Right cardiac atrium (tissue), 5 donors: ENCODE data around the gene MFSD12. TPM values are rescaled to one million over a fixed set of nuclear protein-coding genes. Genes with fewer than 3 reads are reported as not detected.

Experiments
- ATAC-seq, 2 donors: fragments of 200-7000 bp; cut with Tn5 transposase; one replicate each; pipeline versions ENCODE4 v1.8.0 to v1.9.1; 2020; ENCODE audit warnings: moderate library complexity in 2 of 2, mild to moderate bottlenecking in 1 of 2
- DNase-seq, 3 donors: peaks; one replicate each; pipeline ENCODE4 v3.0.0-alpha.2; 2020
- H3K27ac ChIP-seq: one replicate; pipeline ENCODE4 v1.5.1; 2013; ENCODE audit warnings: mild to moderate bottlenecking, low read length, control low read depth, moderate library complexity
- H3K27me3 ChIP-seq: one replicate; pipeline ENCODE4 v1.6.1; 2013; ENCODE audit not compliant: control insufficient read depth, insufficient read depth
- H3K4me1 ChIP-seq: one replicate; pipeline ENCODE4 v1.6.1; 2013; ENCODE audit warnings: low read length; ENCODE audit not compliant: control insufficient read depth, insufficient read depth
- H3K4me3 ChIP-seq: one replicate; pipeline ENCODE4 v1.5.1; 2013; ENCODE audit warnings: low read length, control low read depth
- H3K9me3 ChIP-seq: one replicate; pipeline ENCODE4 v1.6.1; 2013; ENCODE audit warnings: low read length; ENCODE audit not compliant: control insufficient read depth
- WGBS: extraction: QIAGEN DNeasy Blood & Tissue Kit; methylation state at CpG from one replicate; pipeline ENCODE4 v1.1.7; 2013; 5-methylcytosine and 5-hydroxymethylcytosine counted together
- intact Hi-C, 4 donors: fragments of 100-400 bp; cut with DNase I; formaldehyde crosslinking; loops; one replicate each; pipeline versions ENCODE4 v1.11.0 to v1.14.0; 2022 to 2023
- polyA plus RNA-seq: library from polyadenylated mRNA; stranded (reverse); fragments of 200-250 nt; gene quantifications from one replicate; pipeline ENCODE4 v1.2.3, GENCODE V29; 2013
- total RNA-seq, 4 donors: library from RNA; stranded (reverse); fragmentation: NEBNext Ultra II Directional; extraction: Animal tissue kit (Norgen Biotek cat#: 25700); gene quantifications; one replicate each; pipeline ENCODE4 v1.2.1, GENCODE V29; 2021
- donor health status: healthy with polysubstance abuse.
- donor health status: DM: no; HTN: yes; CAD: no.
- donor health status: DM: no; HTN: no; CAD: no.
- donor health status: DM: no; HTN: yes; CAD: no; lungs with severe emphysema.
- donor health status: DM: yes; HTN: yes; CAD: no.

MFSD12 gene
- total and polyA plus RNA-seq, 5 donors = 20.6 to 31.7 (median 29.4) TPM

DNA sequence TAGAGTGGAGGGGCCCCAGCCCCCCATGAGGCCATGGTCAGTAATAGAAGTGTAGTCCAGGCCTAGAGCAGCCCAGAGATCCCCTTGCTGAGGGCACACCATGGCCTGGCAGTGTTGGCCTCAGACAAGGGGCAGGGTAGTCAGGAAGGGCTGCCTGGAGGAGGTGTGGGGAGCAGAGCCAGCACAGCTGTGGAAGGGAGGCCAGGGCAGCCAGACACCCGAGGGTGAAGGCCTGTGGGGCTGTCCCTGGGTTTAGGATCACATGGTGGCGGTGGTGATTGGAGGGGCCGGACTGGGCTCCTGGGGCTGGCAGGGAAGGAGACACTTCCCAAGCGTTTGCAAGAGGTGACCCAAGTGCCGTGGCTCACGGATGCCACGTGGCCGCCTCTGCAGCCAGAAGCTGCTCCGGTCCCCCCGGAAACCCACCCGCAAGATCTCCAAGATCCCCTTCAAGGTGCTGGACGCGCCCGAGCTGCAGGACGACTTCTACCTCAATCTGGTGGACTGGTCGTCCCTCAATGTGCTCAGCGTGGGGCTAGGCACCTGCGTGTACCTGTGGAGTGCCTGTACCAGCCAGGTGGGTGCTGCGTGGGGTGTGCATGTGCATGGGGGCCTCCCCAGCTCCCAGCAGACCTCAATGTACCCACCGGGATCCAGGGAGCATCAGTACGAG, 30.0 kb downstream of the MFSD12 start:
- Histone ChIP-seq H3K4me3 (no peak overlapping the region), H3K27ac (no peak overlapping the region), H3K9me3 (no peaks in the 10 kb centered on the region), H3K4me1 (no peaks in the 10 kb centered on the region), H3K27me3 (no peaks in the 10 kb centered on the region)
- intact Hi-C loops = no loop called here
- DNase-seq (peak in 1 of 3 donors; percentile 45), ATAC-seq (no peak)
- 97% methylated on average over 21 of the region's 21 CpGs for WGBS

DNA sequence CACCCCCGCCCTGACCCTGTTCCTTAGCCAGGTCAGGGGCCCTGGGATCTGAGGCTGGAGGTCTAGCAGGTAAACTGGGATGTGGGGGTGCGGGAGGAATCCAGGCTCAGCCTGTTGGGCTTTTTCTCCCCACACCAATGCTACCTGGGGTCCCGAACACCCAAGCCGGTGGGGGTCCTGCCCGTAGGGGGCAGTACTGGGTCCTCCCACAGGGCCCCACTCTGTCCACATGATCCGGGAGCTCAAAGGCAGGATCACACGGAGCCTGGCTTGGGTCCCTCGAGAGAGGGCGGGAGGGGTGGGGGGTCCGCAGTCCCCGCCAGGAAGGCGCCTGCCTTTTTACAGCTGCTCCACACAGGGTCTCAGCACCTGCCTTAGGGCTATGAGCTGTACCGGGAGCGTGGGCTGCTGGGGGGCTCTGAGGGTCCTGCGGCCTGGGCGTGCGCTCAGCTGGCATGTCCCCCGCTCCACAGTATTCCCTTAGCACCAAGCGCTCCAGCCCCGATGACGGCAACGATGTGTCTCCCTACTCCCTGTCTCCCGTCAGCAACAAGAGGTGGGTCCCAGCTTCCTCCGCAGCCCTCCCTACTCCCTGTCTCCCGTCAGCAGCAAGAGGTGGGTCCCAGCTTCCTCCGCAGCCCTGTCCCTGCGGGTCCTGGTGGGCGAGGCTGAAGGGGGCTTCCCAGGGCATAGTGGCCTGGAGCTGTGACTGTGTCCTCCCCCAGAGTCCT, 30.7 kb downstream of the MFSD12 start:
- WGBS = 94% methylated on average over 28 of the region's 28 CpGs
- no peak overlapping the region for H3K27ac ChIP-seq
- no peaks in the 10 kb centered on the region for H3K4me1 ChIP-seq
- no peak overlapping the region for H3K4me3 ChIP-seq
- no peaks in the 10 kb centered on the region for H3K27me3 ChIP-seq
- ATAC-seq = no peak
- H3K9me3 ChIP-seq = no peaks in the 10 kb centered on the region
- intact Hi-C loops = no loop called here
- DNase-seq = peak in 1 of 3 donors; percentile 40

DNA sequence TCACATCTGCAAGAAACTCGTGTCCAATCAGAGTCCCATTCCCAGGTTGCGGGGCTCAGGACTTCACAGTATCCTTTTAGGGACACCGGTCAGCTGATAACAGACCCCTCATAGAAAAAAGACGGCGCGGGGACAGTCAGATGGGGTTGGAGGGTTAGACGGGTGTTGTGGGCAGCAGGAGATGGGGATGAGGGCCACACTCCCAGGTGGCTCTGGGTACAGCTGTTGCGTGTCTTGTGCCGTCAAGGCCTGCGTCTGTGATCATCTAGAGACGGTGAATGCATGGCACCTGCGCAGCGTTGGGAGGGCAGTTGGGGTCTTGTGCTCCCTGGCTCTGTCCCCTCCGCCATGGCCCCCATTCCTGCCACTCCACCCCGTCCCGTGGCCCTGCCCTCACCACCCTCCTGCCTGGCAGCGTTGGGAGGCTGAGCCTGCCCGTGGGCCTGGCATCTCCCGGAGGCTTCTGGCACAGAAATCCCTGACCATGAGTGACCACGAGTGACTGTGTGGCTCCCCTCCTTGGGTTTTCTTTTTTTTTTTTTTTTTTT, 32.4 kb downstream of the MFSD12 start:
- Histone ChIP-seq H3K4me1 (no peaks in the 10 kb centered on the region), H3K27me3 (no peaks in the 10 kb centered on the region), H3K4me3 (no peak overlapping the region), H3K9me3 (no peaks in the 10 kb centered on the region), H3K27ac (no peak overlapping the region)
- intact Hi-C loops = no loop called here
- DNase-seq (no peak), ATAC-seq (no peak)
- 92% methylated on average over 20 of the region's 20 CpGs for WGBS

DNA sequence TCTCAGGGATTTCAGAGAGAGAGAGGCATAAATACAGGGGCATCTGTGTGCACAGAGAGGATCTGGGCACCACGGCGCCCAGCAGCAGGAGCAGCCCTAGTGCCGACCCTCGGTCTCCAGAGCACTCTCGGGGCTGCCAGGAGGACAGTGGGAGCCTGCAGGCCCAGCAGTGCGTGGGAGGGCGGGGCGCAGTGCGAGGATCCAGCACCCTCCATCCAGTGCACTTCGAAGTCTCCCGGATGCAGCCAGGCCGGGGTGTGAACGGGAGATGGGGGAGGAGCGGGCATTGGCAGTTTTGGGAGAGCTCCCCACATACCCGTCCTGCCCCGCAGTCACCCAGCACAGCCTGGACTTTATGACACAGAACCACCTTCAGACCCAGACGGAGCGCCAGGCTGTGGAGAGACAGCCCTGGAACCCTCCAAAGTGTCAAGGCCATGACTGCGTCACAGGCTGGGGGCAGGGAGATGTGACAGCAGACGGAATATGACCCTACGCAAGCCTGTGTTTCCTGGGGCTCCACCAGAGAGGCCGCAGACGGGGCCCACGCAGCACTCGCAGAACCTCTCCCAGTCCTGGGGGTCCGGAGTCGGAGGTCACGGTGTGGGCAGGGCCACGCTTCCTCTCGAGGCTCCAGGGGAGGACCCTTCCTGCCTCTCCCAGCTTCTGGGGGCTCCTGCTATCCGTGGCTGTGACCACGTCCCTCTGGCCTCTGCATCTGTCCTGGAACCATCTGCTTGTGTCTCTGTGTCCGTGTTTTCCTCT, 33.1 kb downstream of the MFSD12 start:
- H3K9me3 ChIP-seq = no peaks in the 10 kb centered on the region
- no peaks in the 10 kb centered on the region for H3K27me3 ChIP-seq
- WGBS = 93% methylated on average over 33 of the region's 33 CpGs
- no peak overlapping the region for H3K4me3 ChIP-seq
- H3K27ac ChIP-seq = no peak overlapping the region
- no peaks in the 10 kb centered on the region for H3K4me1 ChIP-seq
- intact Hi-C loops = no loop called here
- DNase-seq (peak in 1 of 3 donors; percentile 25), ATAC-seq (no peak)

DNA sequence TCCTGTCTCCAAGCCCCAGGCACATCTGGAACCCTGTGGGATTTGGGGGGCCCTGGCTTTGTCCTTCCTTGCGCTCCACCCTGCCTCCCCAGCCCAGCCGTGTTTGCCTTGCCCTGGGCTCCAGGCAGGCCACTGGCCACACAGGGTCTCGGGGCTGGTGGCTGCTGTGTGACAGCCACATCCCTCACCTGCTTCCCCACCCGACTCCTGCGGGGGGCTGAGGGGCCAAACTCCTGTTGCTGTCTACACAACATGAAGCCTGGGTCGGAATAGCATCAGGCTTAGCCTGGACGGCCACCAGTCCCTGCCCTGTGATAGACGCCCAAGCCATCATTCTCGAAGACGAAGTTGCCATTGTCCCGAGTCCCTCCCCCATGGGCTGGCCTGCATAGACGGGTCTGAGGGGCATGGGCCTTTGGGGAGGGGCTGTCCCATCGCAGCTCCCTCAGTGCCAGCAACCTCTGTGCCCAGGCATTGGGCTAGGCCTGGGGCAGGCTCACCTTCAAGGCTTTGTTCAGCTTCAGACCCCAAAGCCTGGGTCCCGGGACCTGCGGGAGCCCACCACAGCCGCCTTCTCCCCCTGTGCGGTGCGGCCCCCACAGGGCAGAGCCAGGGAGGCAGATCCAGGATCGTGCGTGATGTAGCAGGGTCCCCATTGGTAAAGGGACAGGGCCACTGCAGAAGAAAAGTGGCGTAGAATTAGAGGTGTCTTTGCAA, 33.9 kb downstream of the MFSD12 start:
- Histone ChIP-seq H3K4me3 (no peak overlapping the region), H3K9me3 (no peaks in the 10 kb centered on the region), H3K4me1 (no peaks in the 10 kb centered on the region), H3K27ac (no peak overlapping the region), H3K27me3 (no peaks in the 10 kb centered on the region)
- DNase-seq = no peak
- WGBS = 91% methylated on average over 21 of the region's 21 CpGs
- intact Hi-C loops = no loop called here
- ATAC-seq = no peak

DNA sequence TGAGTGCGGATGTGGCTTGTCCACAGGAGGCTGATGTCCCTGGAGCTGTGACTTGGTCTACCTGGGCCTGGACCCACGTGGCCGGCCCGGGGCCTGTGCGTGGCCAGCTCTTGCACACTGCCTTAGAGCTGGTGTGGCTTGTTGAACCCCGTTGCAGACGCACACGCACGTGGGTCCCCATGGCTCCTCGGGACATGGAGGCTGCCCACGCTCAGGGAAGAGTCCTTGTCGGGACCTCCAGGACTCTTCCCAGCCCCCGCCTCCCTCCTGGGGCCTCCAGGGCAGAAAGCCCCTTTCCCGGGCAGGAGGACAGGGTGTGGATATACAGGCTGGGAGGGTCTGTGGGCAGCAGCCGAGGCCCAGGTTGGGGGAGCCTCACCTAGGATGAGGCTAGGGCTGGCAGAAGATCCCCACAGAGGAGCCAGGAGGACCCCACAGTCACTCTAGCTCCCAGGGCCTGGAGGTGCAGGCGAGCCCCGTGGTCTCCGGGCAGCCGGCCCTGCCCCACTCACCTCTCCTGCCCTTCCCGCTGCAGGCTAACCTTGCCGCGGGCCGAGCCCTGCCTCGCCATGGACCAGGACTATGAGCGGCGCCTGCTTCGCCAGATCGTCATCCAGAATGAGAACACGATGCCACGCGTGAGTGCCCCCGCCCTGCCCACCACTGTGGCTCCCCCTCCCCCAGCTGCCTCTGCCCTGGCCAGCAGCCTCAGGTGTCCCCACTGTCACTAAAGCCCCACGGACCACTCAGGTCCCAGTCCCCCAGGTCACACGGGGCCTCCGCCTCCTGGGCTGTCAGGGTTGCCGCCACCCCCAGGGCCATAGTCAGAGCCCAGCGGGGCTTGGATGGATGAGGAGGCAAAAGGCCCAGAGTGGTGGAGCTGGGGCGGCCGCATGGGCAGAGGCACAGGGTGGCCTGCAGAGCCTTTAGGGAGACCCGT, 34.7 kb downstream of the MFSD12 start:
- Histone ChIP-seq H3K4me3 (no peak overlapping the region), H3K27ac (no peak overlapping the region), H3K4me1 (no peaks in the 10 kb centered on the region), H3K27me3 (no peaks in the 10 kb centered on the region), H3K9me3 (no peaks in the 10 kb centered on the region)
- DNase-seq (peak in 1 of 3 donors; percentile 65), ATAC-seq (no peak)
- intact Hi-C loops = no loop called here
- WGBS = 92% methylated on average over 40 of the region's 40 CpGs

DNA sequence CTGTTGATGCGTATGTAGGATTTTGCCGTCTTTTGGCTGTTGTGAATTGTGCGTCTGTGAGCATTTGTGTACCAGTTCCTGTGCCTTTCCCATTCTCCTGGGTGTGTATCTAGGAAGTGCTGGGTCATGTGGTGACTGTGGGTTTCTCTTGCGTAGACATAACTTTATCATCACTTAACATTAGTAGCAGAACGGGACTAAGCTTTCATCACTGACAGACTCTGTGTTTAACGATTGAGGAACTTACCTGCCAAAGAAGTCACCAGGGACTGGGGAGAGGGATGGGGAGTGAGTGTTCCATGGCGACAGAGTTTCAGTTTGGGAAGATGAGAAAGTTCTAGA, 36.3 kb downstream of the MFSD12 start:
- H3K27me3 ChIP-seq = no peaks in the 10 kb centered on the region
- H3K4me1 ChIP-seq = no peaks in the 10 kb centered on the region
- intact Hi-C loops = no loop called here
- H3K27ac ChIP-seq = no peak overlapping the region
- no peak for DNase-seq
- no peak overlapping the region for H3K4me3 ChIP-seq
- no peaks in the 10 kb centered on the region for H3K9me3 ChIP-seq
- 82% methylated on average over 7 of the region's 7 CpGs for WGBS
- no peak for ATAC-seq

DNA sequence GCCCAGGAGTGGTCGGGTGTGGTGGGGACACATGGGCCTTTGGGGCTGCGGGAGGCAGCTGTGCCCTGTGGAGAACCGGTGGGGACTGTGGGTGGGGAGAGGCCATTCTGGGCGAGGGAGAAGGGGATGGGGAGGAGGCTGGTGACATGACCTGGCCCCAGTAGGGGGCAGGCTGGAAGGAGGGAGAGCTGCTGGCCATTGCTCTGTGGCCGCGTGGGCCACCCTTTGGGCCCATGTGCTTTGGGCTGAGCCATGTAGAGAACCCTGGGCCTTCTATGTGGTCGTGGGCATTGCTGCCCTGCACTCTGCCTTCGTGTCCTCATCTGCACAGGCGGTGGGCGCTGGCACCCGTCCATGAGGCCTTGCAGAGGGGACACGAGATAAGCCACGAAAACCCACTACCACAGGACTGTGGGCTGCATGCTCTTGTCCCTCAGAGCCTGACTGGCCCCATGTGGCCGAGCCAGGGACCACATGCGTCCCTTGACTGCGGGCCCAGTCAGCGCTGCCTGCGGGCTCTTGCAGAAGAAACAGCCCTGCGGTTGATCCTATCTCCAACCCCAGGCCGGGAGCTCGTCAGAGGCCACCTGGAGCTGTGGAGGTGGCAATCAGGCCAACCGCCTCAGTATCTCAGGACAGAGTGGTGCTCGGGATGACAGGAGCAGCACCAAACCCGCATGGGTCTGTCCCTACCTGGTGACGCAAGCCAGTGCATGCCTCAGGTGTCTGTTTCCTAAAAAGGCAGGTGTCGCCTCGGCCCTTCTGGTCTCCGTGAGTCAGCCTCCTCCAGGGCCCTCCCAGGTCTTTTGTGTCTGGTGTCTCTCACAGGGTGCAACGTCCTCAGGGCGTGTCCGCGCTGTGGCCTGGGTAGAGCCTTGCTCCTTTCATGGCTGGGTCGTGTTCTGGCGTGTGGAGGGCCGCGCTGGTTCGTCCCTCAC, 37.0 kb downstream of the MFSD12 start:
- intact Hi-C loops = no loop called here
- DNase-seq (peak in 1 of 3 donors; percentile 57), ATAC-seq (no peak)
- 79% methylated on average over 37 of the region's 37 CpGs for WGBS
- Histone ChIP-seq H3K27ac (no peak overlapping the region), H3K27me3 (no peaks in the 10 kb centered on the region), H3K9me3 (no peaks in the 10 kb centered on the region), H3K4me1 (no peaks in the 10 kb centered on the region), H3K4me3 (no peak overlapping the region)

DNA sequence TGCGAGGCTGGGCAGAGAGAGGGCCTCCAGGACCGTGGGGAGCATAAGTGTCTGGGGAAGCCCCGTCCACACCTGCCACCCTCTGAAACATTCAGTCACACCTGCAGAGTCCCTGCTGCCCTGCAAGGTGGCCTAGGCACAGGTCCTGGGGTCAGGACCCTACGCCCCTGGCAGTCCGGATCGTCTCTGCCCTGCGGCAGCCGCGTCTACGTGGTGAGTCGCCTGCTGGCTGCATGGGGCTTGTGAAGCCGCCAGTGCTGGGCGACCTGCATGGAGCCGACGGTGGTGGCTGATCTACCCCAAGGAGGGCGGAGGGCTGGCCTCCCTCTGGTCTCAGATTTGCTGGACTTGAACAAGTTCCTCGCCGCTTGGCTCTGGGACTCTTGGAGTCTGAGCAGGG, 38.3 kb downstream of the MFSD12 start:
- Histone ChIP-seq H3K27me3 (no peaks in the 10 kb centered on the region), H3K27ac (no peak overlapping the region), H3K4me3 (no peak overlapping the region), H3K9me3 (no peaks in the 10 kb centered on the region), H3K4me1 (no peaks in the 10 kb centered on the region)
- intact Hi-C loops = no loop called here
- 84% methylated on average over 18 of the region's 18 CpGs for WGBS
- no peak for DNase-seq
- ATAC-seq = no peak
